Immature natural killer cell (primary cell): Measurements from ENCODE around the gene RRAS. TPM values are rescaled to one million over a fixed set of nuclear protein-coding genes. Genes with fewer than 3 reads are reported as not detected.

ENCODE experiments used
- DNase-seq, 3 donors: peaks; one replicate each; pipeline ENCODE4 v3.0.0; 2022; ENCODE audit warnings: mixed read lengths in 1 of 3
- H3K27ac Mint-ChIP-seq, 6 donors: one replicate each; pipeline ENCODE4 v1.8.0; 2020; ENCODE audit warnings: mixed read lengths in 6 of 6, mild to moderate bottlenecking in 5 of 6, inconsistent platforms in 4 of 6, moderate library complexity in 3 of 6
- H3K27me3 Mint-ChIP-seq, 3 donors: one replicate each; pipeline ENCODE4 v1.8.0; 2020 to 2021; ENCODE audit warnings: low read depth in 3 of 3, mild to moderate bottlenecking in 3 of 3, mixed read lengths in 3 of 3, moderate library complexity in 3 of 3, inconsistent platforms in 1 of 3
- H3K36me3 Mint-ChIP-seq, 3 donors: one replicate each; pipeline ENCODE4 v1.8.0; 2020; ENCODE audit warnings: mixed read lengths in 3 of 3, inconsistent platforms in 2 of 3, mild to moderate bottlenecking in 2 of 3
- H3K4me1 Mint-ChIP-seq, 2 donors: one replicate each; pipeline ENCODE4 v1.8.0; 2020; ENCODE audit warnings: inconsistent platforms in 2 of 2, mild to moderate bottlenecking in 2 of 2, mixed read lengths in 2 of 2, moderate library complexity in 1 of 2
- H3K4me3 Mint-ChIP-seq, 5 donors: one replicate each; pipeline ENCODE4 v1.8.0; 2020; ENCODE audit warnings: mild to moderate bottlenecking in 5 of 5, mixed read lengths in 5 of 5, inconsistent platforms in 3 of 5, moderate library complexity in 3 of 5
- H3K9me3 Mint-ChIP-seq, 6 donors: one replicate each; pipeline ENCODE4 v1.8.0; 2020; ENCODE audit warnings: mild to moderate bottlenecking in 6 of 6, mixed read lengths in 6 of 6, inconsistent platforms in 4 of 6, moderate library complexity in 3 of 6
- polyA plus RNA-seq, 3 donors: library from polyadenylated mRNA; unstranded; fragments of 300-500 nt; fragmentation: Illumina TruSeq; gene quantifications; one replicate each; pipeline ENCODE4 v1.2.3, GENCODE V29; 2021

RRAS gene
- polyA plus RNA-seq, 3 donors from 2014 or later, result 9.0 to 17.3 (median 13.5) TPM

- Mint-ChIP-seq H3K4me1 (peaks cover 17 to 25% of the 10 kb centered on the region in 2 donors), H3K9me3 (no peaks in the 10 kb centered on the region), H3K27ac (no peak overlapping the region), H3K36me3 (peaks cover 5 to 12% (median 6%) of the 10 kb centered on the region in 3 donors), H3K4me3 (no peak overlapping the region), H3K27me3 (peaks cover 2 to 9% (median 4%) of the 10 kb centered on the region in 3 donors)
- DNase-seq, result no peak
Measured at GRCh38 chr19:49597703-49597974, 42.3 kb downstream of the RRAS start.

GRCh38 chr19:49596954-49597702 lies 42.8 kb downstream of the RRAS start:
- H3K4me3 Mint-ChIP-seq, result no peak overlapping the region
- H3K27ac Mint-ChIP-seq, result no peak overlapping the region
- H3K27me3 Mint-ChIP-seq, result peaks cover 2 to 9% (median 4%) of the 10 kb centered on the region in 3 donors
- peaks cover 5 to 12% (median 6%) of the 10 kb centered on the region in 3 donors for H3K36me3 Mint-ChIP-seq
- H3K9me3 Mint-ChIP-seq, result no peaks in the 10 kb centered on the region
- DNase-seq, result no peak
- H3K4me1 Mint-ChIP-seq, result peaks cover 22 to 30% of the 10 kb centered on the region in 2 donors

- H3K9me3 Mint-ChIP-seq, result no peaks in the 10 kb centered on the region
- peaks cover 2 to 9% (median 4%) of the 10 kb centered on the region in 3 donors for H3K27me3 Mint-ChIP-seq
- peaks cover 24 to 31% of the 10 kb centered on the region in 2 donors for H3K4me1 Mint-ChIP-seq
- H3K27ac Mint-ChIP-seq, result no peak overlapping the region
- no peak overlapping the region for H3K4me3 Mint-ChIP-seq
- no peak for DNase-seq
- peaks cover 5 to 12% (median 6%) of the 10 kb centered on the region in 3 donors for H3K36me3 Mint-ChIP-seq
Measured at GRCh38 chr19:49596407-49596806, 43.5 kb downstream of the RRAS start.

GRCh38 chr19:49595819-49596404 lies 44.0 kb downstream of the RRAS start:
- no peak overlapping the region for H3K4me3 Mint-ChIP-seq
- no peaks in the 10 kb centered on the region for H3K9me3 Mint-ChIP-seq
- peaks cover 2 to 9% (median 4%) of the 10 kb centered on the region in 3 donors for H3K27me3 Mint-ChIP-seq
- H3K27ac Mint-ChIP-seq, result no peak overlapping the region
- H3K36me3 Mint-ChIP-seq, result peaks cover 5 to 12% (median 6%) of the 10 kb centered on the region in 3 donors
- no peak for DNase-seq
- peaks cover 24 to 30% of the 10 kb centered on the region in 2 donors for H3K4me1 Mint-ChIP-seq

- Mint-ChIP-seq H3K4me1 (peaks cover 25 to 30% of the 10 kb centered on the region in 2 donors), H3K4me3 (no peak overlapping the region), H3K36me3 (peaks cover 5 to 11% (median 5%) of the 10 kb centered on the region in 3 donors), H3K9me3 (no peaks in the 10 kb centered on the region), H3K27ac (no peak overlapping the region), H3K27me3 (peaks cover 6 to 12% (median 8%) of the 10 kb centered on the region in 3 donors)
- DNase-seq, result no peak
Measured at GRCh38 chr19:49594993-49595818, 44.7 kb downstream of the RRAS start.

- Mint-ChIP-seq H3K4me3 (peak overlapping the region; percentile 78 to 95 (median 82)), H3K9me3 (no peaks in the 10 kb centered on the region), H3K27me3 (peaks cover 8 to 14% (median 10%) of the 10 kb centered on the region in 3 donors), H3K36me3 (peaks cover 0 to 6% (median 5%) of the 10 kb centered on the region in 3 donors), H3K4me1 (peaks cover 29 to 32% of the 10 kb centered on the region in 2 donors), H3K27ac (peak overlapping the region; percentile 77 to 95 (median 88))
- no peak for DNase-seq
Measured at GRCh38 chr19:49594157-49594992, 45.6 kb downstream of the RRAS start.

- Mint-ChIP-seq H3K4me1 (peaks cover 29 to 32% of the 10 kb centered on the region in 2 donors), H3K36me3 (peaks cover 0 to 5% (median 3%) of the 10 kb centered on the region in 3 donors), H3K9me3 (no peaks in the 10 kb centered on the region), H3K27ac (peak overlapping the region; percentile 82 to 97 (median 90)), H3K27me3 (peaks cover 8 to 14% (median 10%) of the 10 kb centered on the region in 3 donors), H3K4me3 (peak overlapping the region; percentile 78 to 95 (median 82))
- DNase-seq, result peak; percentile 84 to 88 (median 86)
Measured at GRCh38 chr19:49593233-49594113, 46.5 kb downstream of the RRAS start.

GRCh38 chr19:49592486-49593232 lies 47.3 kb downstream of the RRAS start:
- Mint-ChIP-seq H3K9me3 (no peaks in the 10 kb centered on the region), H3K4me1 (peaks cover 29 to 32% of the 10 kb centered on the region in 2 donors), H3K27me3 (peaks cover 8 to 14% (median 10%) of the 10 kb centered on the region in 3 donors), H3K4me3 (peak overlapping the region; percentile 78 to 95 (median 82)), H3K27ac (peak overlapping the region; percentile 82 to 97 (median 90)), H3K36me3 (peaks cover 0 to 5% (median 3%) of the 10 kb centered on the region in 3 donors)
- DNase-seq, result peak in 1 of 3 donors; percentile 11

- peaks cover 8 to 14% (median 10%) of the 10 kb centered on the region in 3 donors for H3K27me3 Mint-ChIP-seq
- H3K27ac Mint-ChIP-seq, result peak overlapping the region; percentile 82 to 97 (median 90)
- peaks cover 29 to 32% of the 10 kb centered on the region in 2 donors for H3K4me1 Mint-ChIP-seq
- H3K36me3 Mint-ChIP-seq, result peaks cover 0 to 5% (median 3%) of the 10 kb centered on the region in 3 donors
- H3K4me3 Mint-ChIP-seq, result peak overlapping the region; percentile 81 to 95 (median 83)
- DNase-seq, result peak; percentile 28 to 30 (median 30)
- H3K9me3 Mint-ChIP-seq, result no peaks in the 10 kb centered on the region
Measured at GRCh38 chr19:49591731-49592485, 48.0 kb downstream of the RRAS start.

GRCh38 chr19:49590971-49591730 lies 48.8 kb downstream of the RRAS start, which contains the start of gene PRR12:
Gene PRR12, plus strand, starts transcription at chr19:49591182. Its CDS starts 473 bp downstream, at chr19:49591655.
- Mint-ChIP-seq H3K27me3 (peaks cover 8 to 14% (median 10%) of the 10 kb centered on the region in 3 donors), H3K4me3 (peak within 1 kb of the TSS; percentile 81 to 95 (median 83)), H3K4me1 (peaks cover 29 to 32% of the 10 kb centered on the region in 2 donors), H3K9me3 (no peaks in the 10 kb centered on the region), H3K27ac (peak within 1 kb of the TSS; percentile 82 to 97 (median 91)), H3K36me3 (peaks cover 0 to 5% (median 3%) of the 10 kb centered on the region in 3 donors)
- peak; percentile 67 to 72 (median 71) for DNase-seq
